ENCODE results near the gene LMBR1L. TPM values are rescaled to one million over a fixed set of nuclear protein-coding genes. Genes with fewer than 3 reads are reported as not detected.

The LMBR1L gene
- total RNA-seq, 1 experiment from 2014 or later = 47.2 TPM

DNA sequence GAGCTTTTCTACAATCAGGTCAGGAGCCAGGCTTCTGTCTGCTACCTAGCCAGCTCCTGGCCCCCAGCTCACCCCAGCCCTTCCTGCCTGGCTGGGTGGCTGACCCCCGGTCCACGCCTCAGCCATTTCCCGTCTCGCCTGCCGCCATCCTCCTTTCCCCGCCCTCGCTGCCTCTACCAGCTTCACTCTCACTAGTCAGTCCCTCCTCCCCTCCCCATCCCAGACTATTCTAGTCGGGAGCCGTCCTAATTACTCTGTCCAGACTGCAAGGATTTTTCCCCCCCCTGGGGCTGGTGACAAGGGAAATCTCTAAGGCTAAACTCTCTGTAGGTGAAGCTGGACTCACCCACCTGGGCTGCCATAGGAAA lies 16.9 kb downstream of the LMBR1L start:
- TF ChIP-seq, protein P1, sequence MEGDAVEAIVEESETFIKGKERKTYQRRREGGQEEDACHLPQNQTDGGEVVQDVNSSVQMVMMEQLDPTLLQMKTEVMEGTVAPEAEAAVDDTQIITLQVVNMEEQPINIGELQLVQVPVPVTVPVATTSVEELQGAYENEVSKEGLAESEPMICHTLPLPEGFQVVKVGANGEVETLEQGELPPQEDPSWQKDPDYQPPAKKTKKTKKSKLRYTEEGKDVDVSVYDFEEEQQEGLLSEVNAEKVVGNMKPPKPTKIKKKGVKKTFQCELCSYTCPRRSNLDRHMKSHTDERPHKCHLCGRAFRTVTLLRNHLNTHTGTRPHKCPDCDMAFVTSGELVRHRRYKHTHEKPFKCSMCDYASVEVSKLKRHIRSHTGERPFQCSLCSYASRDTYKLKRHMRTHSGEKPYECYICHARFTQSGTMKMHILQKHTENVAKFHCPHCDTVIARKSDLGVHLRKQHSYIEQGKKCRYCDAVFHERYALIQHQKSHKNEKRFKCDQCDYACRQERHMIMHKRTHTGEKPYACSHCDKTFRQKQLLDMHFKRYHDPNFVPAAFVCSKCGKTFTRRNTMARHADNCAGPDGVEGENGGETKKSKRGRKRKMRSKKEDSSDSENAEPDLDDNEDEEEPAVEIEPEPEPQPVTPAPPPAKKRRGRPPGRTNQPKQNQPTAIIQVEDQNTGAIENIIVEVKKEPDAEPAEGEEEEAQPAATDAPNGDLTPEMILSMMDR (conservative IDR thresholded peaks at IDR 0.05; ENCODE audit: low read depth, low read length) = no peak
- TF ChIP-seq EZH2 (IDR thresholded peaks at IDR 0.05; ENCODE audit: borderline replicate concordance, low read depth, low read length, poor library complexity, severe bottlenecking) = no peak
- Histone ChIP-seq H3K4me3 (ENCODE audit: low read depth, low read length, poor library complexity, severe bottlenecking) (peak overlapping the region; percentile 10), H3K27ac (ENCODE audit: low read depth, low read length, poor library complexity, severe bottlenecking) (no peak overlapping the region), H3K9me3 (ENCODE audit: low read depth, low read length, poor library complexity, severe bottlenecking) (no peaks in the 10 kb centered on the region), H3K27me3 (replicated peaks; ENCODE audit: insufficient read depth, low read depth, low read length, poor library complexity) (peaks cover 66% of the 10 kb centered on the region), H3K36me3 (ENCODE audit: insufficient read depth, low read length, poor library complexity, severe bottlenecking) (peaks cover 5% of the 10 kb centered on the region), H3K4me1 (ENCODE audit: insufficient read depth, low read length, poor library complexity, severe bottlenecking) (peaks cover 9% of the 10 kb centered on the region)
- POLR2A ChIA-PET (ENCODE audit: low non-redundant PET) = no interaction called here
- BruUV-seq (replicated peaks) = no TSS peak
- CTCF ChIA-PET = interaction anchor here (1.5 kb wide), 1 partner anchor 30 kb away, joined by 5 read pairs; no protein-coding TSS in a partner anchor
- intact Hi-C loops (cut with micrococcal nuclease; ENCODE audit: unreplicated experiment) = no loop called here
- no peak for DNase-seq (ENCODE audit: low spot score)

DNA sequence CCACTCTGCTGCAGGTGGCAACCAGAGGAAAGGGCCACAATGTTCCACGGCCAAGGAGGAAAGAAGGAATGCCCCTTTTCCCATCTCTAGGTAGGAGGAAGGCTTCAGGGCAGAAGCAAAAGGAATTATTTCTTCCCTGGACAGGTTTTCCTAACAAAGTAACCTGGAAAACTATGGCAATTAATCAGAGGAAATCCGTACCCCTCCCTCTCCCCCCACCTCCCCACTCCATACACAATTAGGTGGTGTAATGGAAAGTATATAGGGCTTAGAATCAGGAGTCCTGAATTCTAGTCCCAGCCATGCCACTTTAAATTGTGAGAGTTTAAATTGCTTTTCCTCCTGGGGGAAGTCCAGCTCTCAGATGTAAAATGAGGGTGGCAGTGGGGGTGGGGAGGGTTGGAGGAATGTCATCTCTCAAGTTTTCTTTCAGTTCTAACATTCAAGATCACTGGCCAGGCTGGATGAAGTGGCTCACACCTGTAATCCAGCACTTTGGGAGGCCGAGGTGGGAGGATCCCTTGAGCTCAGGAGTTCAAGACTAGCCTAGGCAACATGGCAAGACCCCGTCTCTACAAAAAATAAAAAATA lies 17.7 kb downstream of the LMBR1L start:
- Histone ChIP-seq H3K9me3 (ENCODE audit: low read depth, low read length, poor library complexity, severe bottlenecking) (no peaks in the 10 kb centered on the region), H3K27me3 (replicated peaks; ENCODE audit: insufficient read depth, low read depth, low read length, poor library complexity) (peaks cover 68% of the 10 kb centered on the region), H3K4me3 (ENCODE audit: low read depth, low read length, poor library complexity, severe bottlenecking) (no peak overlapping the region), H3K27ac (ENCODE audit: low read depth, low read length, poor library complexity, severe bottlenecking) (no peak overlapping the region), H3K36me3 (ENCODE audit: insufficient read depth, low read length, poor library complexity, severe bottlenecking) (peaks cover 5% of the 10 kb centered on the region), H3K4me1 (ENCODE audit: insufficient read depth, low read length, poor library complexity, severe bottlenecking) (peaks cover 9% of the 10 kb centered on the region)
- intact Hi-C loops (cut with micrococcal nuclease; ENCODE audit: unreplicated experiment) = no loop called here
- ChIA-PET POLR2A (ENCODE audit: low non-redundant PET) (interaction anchor here (0.6 kb wide), 2 partner anchors 28 to 126 kb away, joined by 4 to 20 read pairs; no protein-coding TSS in a partner anchor), CTCF (interaction anchor here (0.6 to 1.5 kb wide), 5 partner anchors 12 to 96 kb away, joined by 3 to 6 read pairs (median 3); no protein-coding TSS in a partner anchor)
- TF ChIP-seq, protein P1 (conservative IDR thresholded peaks at IDR 0.05; ENCODE audit: low read depth, low read length) = no peak
- no peak for TF ChIP-seq EZH2 (IDR thresholded peaks at IDR 0.05; ENCODE audit: borderline replicate concordance, low read depth, low read length, poor library complexity, severe bottlenecking)
- no peak for DNase-seq (ENCODE audit: low spot score)
- no TSS peak for BruUV-seq (replicated peaks)

DNA sequence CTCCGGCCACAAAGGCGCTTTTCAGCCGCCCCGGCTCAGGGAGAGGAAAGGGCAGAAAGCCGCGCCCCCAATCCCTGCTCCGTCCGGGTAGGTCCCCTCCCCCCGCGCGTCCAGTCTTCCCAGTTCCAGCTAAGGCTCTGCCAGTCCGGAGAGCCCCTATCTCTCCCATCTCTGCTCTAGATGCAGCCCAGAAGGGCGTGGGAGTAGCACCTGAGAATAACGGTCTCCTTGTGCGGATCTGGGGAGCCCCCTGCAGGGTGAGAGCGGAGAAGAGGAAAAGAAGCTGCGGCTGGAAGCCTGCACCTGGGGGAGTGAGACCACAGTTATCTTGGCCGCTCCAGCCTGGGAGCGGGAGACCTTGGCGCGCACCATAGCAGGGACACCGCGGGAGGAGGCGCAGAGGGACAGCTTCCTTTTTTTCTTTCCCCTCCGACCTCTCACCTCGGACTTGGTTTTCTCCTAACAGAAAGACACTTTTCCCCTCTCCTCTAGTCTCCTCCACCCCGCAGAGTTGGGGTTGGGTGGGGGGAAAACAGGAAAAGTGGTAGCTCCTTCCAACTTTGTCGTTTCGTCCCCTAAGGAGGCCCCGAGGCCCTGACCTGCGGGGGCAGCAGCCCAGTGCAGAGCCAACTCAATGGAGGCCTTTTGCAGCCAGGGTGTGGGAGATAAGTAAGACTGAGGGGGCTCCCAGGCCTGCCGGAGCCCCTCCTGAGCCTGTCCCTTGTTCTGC lies 18.4 kb downstream of the LMBR1L start:
- intact Hi-C loops (cut with micrococcal nuclease; ENCODE audit: unreplicated experiment) = no loop called here
- no peaks in the 10 kb centered on the region for H3K36me3 ChIP-seq (ENCODE audit: insufficient read depth, low read length, poor library complexity, severe bottlenecking)
- peak; percentile 38 for TF ChIP-seq EZH2 (IDR thresholded peaks at IDR 0.05; ENCODE audit: borderline replicate concordance, low read depth, low read length, poor library complexity, severe bottlenecking)
- TF ChIP-seq, protein P1 (conservative IDR thresholded peaks at IDR 0.05; ENCODE audit: low read depth, low read length) = peak; percentile 57
- no peak overlapping the region for H3K27ac ChIP-seq (ENCODE audit: low read depth, low read length, poor library complexity, severe bottlenecking)
- H3K4me3 ChIP-seq (ENCODE audit: low read depth, low read length, poor library complexity, severe bottlenecking) = no peak overlapping the region
- H3K27me3 ChIP-seq (replicated peaks; ENCODE audit: insufficient read depth, low read depth, low read length, poor library complexity) = peaks cover 68% of the 10 kb centered on the region
- BruUV-seq (replicated peaks) = no TSS peak
- H3K9me3 ChIP-seq (ENCODE audit: low read depth, low read length, poor library complexity, severe bottlenecking) = no peaks in the 10 kb centered on the region
- peak; percentile 50 for DNase-seq (ENCODE audit: low spot score)
- peaks cover 9% of the 10 kb centered on the region for H3K4me1 ChIP-seq (ENCODE audit: insufficient read depth, low read length, poor library complexity, severe bottlenecking)
- POLR2A ChIA-PET (ENCODE audit: low non-redundant PET) = interaction anchor here (0.6 kb wide), 2 partner anchors 29 to 127 kb away, joined by 4 to 20 read pairs; no protein-coding TSS in a partner anchor
- CTCF ChIA-PET = interaction anchor here (0.6 to 1.3 kb wide), 4 partner anchors 12 to 164 kb away, joined by 3 to 6 read pairs (median 3); no protein-coding TSS in a partner anchor

Data from A673 (cell line).